GM18519 (cell line): Measurements from ENCODE around the gene NINJ1.

Source experiments
- ATAC-seq: cut with Tn5 transposase; IDR thresholded peaks from one replicate; pipeline ENCODE4 v1.9.1; 2021; ENCODE audit warnings: mild to moderate bottlenecking, moderate library complexity; ENCODE audit not compliant: unreplicated experiment, low FRiP score

NINJ1 gene, protein sequence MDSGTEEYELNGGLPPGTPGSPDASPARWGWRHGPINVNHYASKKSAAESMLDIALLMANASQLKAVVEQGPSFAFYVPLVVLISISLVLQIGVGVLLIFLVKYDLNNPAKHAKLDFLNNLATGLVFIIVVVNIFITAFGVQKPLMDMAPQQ

DNA sequence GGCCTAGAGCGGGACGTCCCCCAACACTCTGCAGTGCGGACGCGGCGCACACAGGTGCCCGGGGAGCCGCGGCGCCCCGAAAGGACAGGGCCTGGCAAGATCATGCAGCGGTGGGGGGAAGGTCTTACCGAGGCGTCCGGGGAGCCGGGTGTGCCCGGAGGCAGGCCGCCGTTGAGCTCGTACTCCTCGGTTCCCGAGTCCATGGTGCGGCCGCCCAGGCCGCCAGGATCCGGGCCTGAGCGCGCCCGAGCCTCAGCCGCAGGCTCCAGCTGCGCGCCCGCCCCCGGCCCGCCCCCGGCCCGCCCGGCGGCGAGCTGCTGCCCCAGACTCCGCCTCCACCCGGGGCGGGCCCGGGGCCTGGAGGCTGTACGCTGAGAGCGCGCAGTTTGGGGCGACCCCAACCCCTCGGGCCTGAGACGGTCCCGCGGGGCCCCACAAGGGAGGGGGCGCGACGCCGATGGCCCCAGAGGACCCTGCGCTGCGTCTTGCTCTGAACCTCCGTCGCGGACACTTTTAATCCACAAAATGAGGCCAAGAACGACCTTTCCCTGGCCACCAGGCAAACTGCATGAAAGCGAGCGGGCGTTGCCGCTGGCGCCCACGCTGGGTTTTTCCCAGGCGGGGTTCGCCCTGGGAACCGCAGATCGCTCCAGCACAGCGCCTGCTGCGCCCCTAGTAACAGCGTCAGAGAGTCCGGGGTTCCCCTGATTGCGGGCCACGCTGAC, at the start of gene NINJ1:
Gene NINJ1 (minus strand): TSS at position 237 of the 725 bp plus-strand sequence. CDS start 34 bp downstream, at position 203.
- ATAC-seq = peak; percentile 51

DNA sequence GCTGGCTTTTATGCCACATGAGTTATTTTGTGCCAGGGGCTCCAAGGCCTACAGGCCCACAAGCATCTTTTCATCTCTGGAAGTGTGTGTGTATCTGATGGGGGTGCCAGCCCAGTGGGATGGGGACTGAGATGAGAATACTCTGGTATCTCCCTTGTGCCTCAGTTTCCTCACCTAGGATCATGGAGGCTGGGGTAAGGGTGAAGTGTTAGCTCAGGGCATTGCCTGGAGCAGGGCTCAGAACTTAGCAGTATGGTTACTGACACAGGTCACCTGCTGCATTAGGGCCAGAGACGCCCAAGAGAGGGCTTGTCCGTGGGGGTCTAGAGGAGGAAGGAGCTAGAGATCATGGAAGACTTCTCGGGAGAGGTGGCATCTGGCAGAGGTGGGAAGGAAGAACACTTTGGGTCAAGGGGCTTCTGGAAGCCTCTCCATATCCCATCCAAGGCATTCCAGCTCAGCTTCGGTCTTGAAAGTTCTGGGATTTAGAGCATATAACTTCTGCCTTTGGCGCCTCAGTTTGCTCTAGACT, 49.1 kb upstream of the NINJ1 start:
- ATAC-seq = no peak

DNA sequence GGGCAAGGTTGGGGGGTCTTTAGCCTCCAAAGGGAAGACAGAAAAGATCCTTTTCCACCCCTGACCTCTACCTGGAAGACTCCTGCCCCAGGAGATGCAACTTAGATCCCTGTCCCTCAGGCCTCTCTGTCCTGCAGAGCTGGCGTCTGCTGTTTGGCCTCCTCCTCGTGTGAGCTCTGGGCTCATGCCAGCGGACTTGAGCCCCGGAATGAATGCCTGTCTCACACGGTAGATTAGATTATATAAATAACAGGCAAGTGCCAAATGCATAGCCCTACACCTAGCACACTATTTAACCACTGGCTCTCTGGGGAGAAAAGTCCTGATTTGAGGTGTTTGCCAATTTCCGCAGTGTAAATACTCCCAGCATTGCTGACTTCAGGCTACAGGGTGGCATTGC, 48.5 kb upstream of the NINJ1 start:
- ATAC-seq = no peak

DNA sequence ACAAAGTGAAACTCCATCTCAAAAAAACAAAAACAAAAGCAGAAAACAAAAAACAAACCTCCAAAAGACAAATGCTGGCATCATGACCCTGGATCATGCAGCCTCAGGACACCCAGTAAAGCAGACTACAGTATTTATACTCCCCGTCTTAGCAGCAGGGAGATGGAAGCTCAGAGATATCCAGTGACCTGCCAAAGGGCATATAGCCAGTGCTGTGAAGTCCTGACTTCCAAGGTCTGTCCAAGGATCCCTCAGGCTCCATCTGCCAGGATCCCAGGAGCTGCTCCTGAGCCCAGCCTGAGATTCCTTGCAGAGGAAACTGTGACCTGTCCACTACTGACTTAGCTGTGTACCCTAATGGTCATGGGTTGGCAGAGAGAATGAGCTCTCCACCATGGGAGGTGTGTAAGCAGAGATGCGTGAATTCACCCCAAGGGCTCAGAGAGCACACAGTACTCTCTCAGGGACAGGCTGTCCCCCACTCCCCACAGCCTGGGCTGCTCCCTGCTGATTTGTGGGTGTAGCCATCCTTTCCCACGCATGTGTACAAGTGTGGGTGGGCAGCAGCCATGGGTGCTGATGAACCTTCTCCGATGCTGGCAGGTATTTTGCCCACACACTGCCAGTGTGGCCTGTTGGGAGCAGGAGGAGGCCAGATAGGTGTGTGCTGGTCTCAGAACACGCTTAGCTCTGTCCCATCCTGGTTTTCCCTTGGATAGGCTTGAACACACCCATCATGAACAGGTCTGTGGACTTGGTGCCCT, 47.8 kb upstream of the NINJ1 start:
- no peak for ATAC-seq

DNA sequence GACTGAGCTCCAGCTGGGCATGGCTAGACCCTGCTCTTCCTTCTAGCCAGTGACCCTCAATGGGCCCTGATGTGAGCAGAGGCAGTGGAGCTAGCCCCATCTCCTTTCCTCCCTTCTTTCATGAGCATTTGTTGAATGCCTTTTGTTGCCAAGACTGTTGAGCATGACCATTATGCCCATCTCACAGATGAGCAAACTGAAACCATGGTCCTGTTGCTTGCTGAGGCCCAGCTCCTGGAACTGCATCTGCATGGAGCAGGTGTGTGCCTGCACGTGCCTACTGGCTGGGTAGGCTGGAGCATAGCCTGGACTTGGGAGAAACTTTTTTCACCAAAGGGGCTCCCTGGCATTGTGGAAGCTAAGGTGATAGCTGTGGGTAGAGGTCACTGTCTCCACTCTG, 46.9 kb upstream of the NINJ1 start:
- ATAC-seq = no peak

DNA sequence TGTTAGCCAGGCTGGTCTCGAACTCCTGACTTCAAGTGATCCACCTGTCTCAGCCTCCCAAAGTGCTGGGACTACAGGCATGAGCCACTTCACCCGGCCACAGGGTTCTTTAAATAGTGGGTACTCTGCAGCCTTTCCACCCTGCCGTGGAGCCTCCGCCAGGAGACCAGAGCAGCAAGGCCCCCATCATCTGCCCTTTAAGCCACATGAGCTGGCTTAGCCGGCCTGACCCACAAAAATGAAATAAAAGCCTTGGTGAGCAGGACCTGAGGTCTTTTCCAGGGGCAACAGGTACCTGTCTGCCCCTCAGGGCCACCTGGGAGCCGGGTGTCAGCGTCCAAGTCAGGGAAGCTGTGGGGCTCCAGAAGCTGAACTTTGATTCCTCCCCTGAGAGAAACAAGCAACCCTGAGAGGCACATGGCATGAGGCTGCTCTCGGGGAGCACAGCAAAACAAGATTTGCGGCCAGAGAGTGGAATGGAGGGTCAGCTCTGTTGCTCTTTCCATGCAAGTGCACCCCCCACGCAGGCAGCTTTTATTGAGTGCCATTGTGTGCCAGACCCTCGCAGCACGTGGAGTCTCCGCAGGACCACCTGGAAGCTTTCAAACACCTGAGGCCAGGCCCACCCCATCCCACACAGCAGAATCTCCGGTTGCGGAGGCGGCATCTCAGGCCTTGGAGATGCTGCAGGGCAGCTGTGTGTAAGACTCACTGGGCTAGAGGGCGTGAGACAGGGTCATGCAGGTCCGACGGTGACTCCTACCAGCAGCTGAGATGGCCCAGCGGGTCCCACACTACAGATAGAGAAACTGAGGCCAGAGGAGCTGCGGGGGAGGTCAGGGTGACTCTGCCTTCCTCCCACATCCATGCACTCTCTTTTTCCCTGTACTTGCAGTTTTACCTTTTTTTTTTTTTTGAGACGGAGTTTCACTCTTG, 45.1 kb upstream of the NINJ1 start:
- no peak for ATAC-seq

DNA sequence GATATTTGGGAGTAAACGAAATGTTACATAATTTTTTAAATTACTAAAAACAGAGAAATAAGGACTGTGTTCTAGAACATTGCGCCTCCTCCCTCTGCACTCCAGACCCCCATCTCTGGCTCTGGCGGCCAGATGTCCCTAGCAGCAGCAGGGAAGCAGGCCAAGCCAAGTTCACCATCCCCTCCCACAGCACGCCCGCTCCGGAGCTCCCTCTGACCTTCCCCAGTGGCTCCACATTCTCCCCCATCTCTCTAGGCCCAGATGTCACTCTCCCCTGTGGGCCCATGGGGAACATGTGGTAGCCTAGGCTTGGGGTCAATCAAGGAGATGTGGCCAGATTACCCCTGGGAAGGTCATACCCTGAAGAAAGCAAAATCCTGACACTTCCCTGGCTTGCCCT, 43.6 kb upstream of the NINJ1 start:
- no peak for ATAC-seq

DNA sequence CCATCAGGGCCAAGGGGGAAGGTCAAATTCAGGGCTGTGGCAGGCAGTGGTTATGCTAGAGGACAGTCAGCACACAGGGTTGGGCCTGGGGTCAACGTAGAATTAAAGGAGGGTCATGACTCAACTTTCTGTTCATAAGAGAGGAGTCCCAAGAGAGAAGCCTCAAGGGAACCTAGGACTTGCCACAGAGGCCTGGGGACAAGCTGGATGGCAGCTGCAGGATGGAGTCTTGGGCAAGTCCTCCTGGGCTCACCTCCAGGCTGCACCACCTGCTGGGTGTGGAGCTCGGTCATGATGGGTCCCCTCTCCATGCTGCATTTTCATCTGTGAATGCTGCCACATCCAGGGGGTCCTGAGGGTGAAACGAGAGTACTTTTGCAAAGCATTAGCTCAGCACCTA, 40.9 kb upstream of the NINJ1 start:
- ATAC-seq = no peak

DNA sequence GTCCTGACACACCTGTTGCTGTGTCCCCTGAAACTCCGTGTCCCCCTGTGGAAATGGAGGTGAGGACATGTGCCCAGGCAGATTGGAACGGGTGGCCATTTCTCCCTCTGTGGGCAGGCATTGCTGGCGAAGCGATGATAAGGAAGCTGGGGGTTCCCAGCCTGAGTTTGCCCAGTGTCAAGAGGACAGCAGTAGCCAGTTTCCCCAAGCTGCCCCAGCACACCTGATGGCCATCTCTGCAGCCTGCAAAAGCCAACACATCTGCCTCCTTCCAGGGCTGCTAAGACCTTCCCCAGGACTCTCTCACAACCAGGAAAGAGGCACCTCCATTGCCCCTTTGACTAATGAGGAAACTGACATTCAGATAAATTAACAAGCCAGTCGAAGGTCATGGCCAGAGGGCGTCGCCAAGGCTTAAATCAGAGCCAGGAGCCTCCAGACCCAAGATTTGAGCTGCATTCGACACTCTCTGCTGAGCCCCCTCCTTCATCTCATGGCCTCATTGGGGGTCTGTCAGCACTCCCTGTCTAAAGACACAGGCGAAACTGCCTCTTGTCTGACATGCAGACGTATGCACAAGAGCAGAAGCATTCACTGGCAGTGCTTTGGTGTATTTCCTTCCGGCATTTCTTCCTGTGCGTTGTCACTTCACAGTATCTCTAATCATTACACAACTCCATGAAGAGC, 39.5 kb upstream of the NINJ1 start:
- no peak for ATAC-seq

DNA sequence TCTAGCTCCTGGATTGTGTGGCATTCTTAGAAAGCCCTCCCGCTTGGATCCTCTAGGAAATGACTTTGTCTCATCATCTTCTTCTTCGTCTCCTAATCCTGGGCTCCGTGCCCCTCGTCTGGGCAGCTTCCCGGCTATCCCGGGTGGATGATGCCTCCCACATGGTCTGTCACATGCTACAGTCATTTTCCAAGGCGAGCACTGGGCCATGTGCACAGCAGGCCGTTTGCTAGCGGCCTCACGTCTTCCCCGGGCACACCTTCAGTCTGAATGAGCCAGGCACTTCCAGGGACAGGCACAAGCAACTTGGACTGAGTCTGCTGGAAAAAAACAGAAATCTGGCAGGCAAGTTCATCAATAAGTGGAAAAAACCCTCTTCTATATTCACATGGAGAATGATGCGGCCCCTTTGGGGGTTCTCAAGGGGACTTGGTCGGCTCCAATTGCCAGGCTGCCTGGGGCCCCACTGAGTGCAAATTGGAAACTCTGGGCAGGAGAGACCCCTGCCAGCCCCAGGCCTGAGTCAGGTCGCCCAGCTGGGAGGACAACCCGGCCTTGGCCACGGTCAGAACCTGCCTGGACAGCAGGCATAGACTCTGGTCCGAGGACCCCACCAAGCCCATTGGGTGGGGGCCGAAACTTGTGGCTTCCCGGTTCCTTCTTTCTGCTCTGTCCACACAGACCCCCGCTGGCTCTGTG, 38.8 kb upstream of the NINJ1 start:
- no peak for ATAC-seq

DNA sequence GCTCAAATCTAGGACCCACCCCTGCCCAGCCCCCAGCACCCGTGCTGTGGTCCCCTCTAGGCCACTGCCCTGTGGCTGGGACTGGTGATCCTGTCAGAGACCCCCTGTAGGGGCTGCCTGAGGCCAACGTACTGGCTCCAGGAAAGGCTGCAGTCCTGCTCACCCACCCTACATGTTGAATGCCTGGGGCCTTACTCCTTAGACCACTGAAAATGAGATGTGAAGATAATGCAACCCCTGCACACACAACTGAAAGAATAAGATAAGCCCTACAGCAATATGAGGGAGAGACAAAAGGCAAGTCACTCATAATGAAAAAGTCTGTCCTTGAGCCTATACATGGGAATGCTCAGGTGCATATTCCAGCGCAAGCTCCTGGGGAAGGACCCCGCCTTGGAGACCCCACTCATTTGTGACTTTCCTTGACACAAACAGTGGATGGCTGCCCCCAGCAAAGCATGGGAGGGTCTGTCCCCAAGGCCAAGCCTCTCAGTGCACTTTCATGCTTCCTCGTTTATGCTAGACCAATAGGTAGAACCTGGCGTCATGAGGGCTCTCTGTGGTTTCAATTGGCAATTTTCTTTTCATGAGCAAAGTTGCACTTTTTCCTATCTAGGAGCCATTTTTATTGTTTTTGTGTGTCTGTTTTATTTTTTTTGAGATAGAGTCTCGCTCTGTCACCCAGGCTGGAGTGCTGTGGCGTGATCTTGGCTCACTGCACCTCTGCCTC, 37.4 kb upstream of the NINJ1 start:
- ATAC-seq = no peak

DNA sequence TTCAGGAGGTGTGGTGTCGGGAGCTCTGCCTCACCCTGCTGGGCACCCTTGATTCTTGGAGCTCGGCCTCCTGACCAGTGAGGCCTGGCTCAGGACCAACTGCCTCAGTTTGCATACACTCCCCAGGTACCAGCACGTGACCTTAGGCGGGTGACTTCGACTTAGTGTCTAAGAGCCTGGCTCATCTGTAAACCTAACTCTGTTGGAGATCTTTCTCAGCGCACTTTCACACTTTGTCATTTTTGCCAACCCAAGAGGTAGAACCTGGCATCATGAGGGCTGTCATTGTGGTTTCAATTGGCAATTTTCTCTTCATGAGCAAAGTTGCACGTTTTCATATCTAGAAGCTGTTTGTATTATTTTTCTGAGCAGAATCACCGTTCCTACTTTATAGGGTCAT, 36.5 kb upstream of the NINJ1 start:
- no peak for ATAC-seq

DNA sequence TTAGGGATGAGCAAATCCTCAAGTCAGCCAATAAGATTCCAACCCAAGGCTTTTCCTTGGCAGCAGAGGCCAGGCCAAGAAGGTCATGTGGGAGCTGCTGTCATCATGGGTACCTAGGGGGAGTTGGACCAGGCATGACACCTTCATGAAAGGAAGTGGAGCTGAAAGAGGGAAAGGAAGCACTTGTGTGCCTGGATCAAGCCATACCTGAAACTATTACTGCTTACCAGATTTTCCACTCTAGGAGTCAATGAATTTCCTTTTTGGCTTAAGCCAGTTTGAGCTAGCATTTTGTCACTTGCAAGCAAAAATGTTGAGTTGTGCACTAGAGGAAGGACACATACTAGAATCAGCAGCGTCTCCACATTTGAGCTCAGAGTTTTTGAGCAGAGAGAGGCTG, 35.4 kb upstream of the NINJ1 start:
- no peak for ATAC-seq

DNA sequence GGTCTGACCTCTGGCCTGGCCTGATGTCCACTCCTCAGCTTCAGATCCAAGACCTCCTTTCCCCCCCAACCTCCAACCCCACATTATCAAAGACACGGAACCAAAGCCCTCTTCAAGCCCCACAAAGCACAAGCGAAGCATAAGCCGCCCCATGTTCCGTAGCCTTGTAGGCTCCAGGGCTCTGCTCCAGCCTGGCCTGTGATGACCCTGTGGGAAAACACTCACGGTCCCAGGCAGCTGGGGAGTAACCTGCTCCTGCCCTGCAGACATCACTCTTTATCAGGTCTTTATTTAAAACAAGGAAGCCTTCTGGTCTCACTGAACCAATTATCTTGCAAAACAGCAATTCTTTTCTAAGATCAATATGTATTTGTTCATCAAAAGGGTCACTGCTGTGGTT, 34.5 kb upstream of the NINJ1 start:
- ATAC-seq = no peak

DNA sequence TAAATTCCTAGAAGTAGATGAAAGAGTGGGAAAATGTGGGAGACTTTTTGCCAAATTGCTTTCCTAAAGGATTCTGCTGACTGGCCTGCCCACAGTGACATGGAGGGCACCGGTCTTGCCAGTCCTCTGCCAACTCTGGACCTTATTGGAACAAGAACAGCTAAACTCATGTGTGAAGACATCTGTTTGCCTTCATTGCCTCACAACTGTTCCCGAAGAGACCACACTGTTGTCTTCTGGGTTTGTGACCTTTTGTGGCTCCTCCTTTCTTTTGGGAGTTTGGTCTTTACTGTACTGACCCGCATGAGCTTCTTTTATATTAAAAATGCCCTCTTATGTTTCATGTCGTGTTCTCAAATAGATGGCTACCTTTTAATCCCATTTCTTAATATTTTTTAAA, 33.8 kb upstream of the NINJ1 start:
- ATAC-seq = no peak

DNA sequence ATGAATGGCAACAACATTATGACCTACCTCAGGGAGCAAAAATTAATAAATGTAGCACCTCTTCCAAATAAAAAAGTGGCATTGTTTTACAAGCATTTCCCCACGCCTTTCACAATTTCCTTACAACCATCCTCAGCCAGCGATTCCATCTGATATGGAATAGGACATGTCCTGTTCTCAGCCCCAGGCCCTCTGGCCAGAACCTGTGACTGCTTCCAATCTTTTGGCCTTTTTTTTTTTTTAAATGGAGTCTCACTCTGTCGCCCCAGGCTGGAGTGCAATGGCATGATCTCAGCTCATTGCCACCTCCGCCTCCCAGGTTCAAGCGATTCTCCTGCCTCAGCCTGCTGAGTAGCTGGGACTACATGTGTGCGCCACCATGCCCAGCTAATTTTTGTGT, 33.1 kb upstream of the NINJ1 start:
- ATAC-seq = no peak

DNA sequence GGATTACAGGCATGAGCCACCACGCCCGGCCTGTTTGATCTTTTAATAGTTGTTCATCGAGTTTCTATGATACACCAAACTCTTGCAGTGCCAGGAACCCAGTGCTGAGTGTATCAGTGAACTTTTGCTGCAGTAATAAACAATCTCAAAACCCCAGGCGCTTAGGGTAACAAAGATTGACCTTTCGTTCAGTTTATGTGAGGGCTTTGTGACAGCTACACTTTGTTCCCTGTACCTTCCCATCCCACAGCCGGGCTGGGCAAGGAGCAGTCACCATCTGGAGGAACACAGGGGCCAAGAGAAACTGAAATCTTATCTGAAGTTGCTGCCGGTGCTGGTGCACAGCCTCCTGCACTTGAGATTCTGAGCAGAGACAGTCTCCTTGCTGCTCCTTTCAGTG, 32.6 kb upstream of the NINJ1 start:
- no peak for ATAC-seq

DNA sequence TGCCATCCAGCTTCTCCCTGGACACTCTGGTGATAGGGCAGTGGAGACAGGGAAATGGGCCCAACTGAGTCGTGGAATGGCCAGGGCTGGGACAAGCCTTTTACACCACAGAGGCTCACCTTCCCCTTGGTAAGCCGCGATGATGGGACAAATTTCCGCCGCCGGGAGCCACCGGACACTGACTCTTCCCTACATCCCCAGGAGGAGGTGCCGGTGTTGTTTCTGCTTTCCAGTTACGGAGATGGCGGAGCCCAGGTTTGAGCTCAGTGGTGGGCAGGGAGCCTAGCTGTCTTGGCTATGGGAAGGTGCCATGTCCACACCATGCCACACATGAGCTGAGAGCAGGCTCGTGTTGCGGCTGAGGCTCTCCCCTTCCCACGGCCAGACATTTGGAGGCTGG, 30.0 kb upstream of the NINJ1 start:
- ATAC-seq = no peak
